Right lobe of liver (tissue), 6 donors: ENCODE data around the gene STK24. TPM values are rescaled to one million over a fixed set of nuclear protein-coding genes. Genes with fewer than 3 reads are reported as not detected.
"Not testable (repeated sequence)": the region's sequence is repeated elsewhere in the genome, so short reads cannot be mapped to it uniquely, and the experiment has no call there.

ENCODE experiments used
- ATAC-seq, 4 donors: fragments of 200-7000 bp; cut with Tn5 transposase; one replicate each; pipeline ENCODE4 v1.9.1; 2020; ENCODE audit warnings: mild to moderate bottlenecking in 4 of 4, moderate library complexity in 4 of 4
- DNase-seq, 3 donors: peaks; one replicate each; pipeline ENCODE4 v3.0.0-alpha.2; 2020
- H3K27ac ChIP-seq, 3 donors: fragments of 200-600 bp; one replicate each; pipeline ENCODE4 v1.8.0; 2022
- H3K27me3 ChIP-seq, 2 donors: fragments of 200-600 bp; one replicate each; pipeline ENCODE4 v1.8.0; 2022
- H3K36me3 ChIP-seq, 4 donors: fragments of 200-600 bp; sonication (generic) in 1 of 4; one replicate each; pipeline versions ENCODE4 v1.5.1 to v1.8.0; 2017 to 2022; ENCODE audit warnings: control low read depth in 1 of 4
- H3K4me1 ChIP-seq, 4 donors: fragments of 200-600 bp; sonication (generic) in 1 of 4; one replicate each; pipeline versions ENCODE4 v1.5.1 to v1.8.0; 2017 to 2022; ENCODE audit warnings: control low read depth in 1 of 4
- H3K4me3 ChIP-seq, 3 donors: fragments of 200-600 bp; one replicate each; pipeline ENCODE4 v1.8.0; 2022
- H3K9me3 ChIP-seq, 4 donors: fragments of 200-600 bp; sonication (generic) in 1 of 4; one replicate each; pipeline versions ENCODE4 v1.5.1 to v1.8.0; 2017 to 2022; ENCODE audit warnings: control low read depth in 1 of 4
- POLR2A ChIP-seq: fragments of 450-650 bp; IDR thresholded peaks from one replicate; pipeline ENCODE4 v1.6.1; 2017; ENCODE audit warnings: antibody characterized with exemption, mild to moderate bottlenecking
- whole genome bisulfite sequencing: methylation state at CpG from one replicate; pipeline ENCODE4 v1.1.6; 2018; ENCODE audit warnings: low coverage, low lambda C conversion rate; ENCODE audit not compliant: insufficient coverage; ENCODE audit errors: missing lambda C conversion rate; 5-methylcytosine and 5-hydroxymethylcytosine counted together
- intact Hi-C, 2 donors: fragments of 100-400 bp; cut with DNase I; formaldehyde crosslinking; loops; one replicate each; pipeline versions ENCODE4 v1.11.2 to v1.14.1; 2022
- total RNA-seq, 6 experiments: library from RNA; depleted of rRNA in 2 of 6; stranded (reverse); fragments of >200 nt in 2 of 6; fragmentation: NEBNext Ultra II Directional in 3 of 6; extraction: Animal tissue kit (Norgen Biotek cat#: 25700) in 3 of 6; gene quantifications; one replicate each; pipeline versions ENCODE4 v1.1.0 to v1.2.4, GENCODE V29; 2016 to 2023
- TF ChIP-seq, protein P1 (sequence below), 4 donors: fragments of 200-600 bp in 3 of 4; fragments of 450-650 bp in 1 of 4; IDR thresholded peaks; one replicate each; pipeline versions ENCODE4 v1.5.1 to v1.8.0; 2016 to 2022; ENCODE audit warnings: antibody characterized with exemption in 4 of 4, mild to moderate bottlenecking in 2 of 4
- donor health status: DM: no; HTN: yes; CAD: no.
- donor health status: DM: no; HTN: no; CAD: no.
- donor health status: DM: no; HTN: no; CAD: no.
- donor health status: DM: no; HTN: yes; CAD: no.
- donor health status: DM: no; HTN: yes; CAD: no.

Gene STK24
- total RNA-seq, 6 experiments from 2014 or later, result 14.8 to 40.8 (median 28.6) TPM

DNA sequence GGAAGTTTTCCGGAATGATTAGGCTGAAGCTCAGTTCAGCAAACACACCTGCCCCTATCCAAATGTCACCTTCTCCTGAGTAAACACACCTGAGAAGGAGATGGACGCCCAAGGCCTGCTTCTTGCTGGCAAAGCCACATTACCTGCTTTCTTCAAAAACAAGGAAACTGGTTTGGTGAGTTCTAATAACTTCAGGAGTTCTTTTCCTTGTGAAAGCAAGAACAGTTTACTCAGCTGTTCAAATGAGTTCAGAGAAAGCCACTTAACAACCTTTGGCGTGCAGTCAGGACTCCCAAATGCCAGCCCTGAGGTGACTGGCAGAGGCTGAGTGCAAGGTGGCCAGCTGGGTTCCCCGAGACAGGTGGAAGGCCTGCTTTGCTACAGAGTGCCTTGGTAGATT is 160.5 kb downstream of the STK24 start:
- DNase-seq, result no peak
- Histone ChIP-seq H3K4me1 (no peaks in the 10 kb centered on the region), H3K9me3 (no peaks in the 10 kb centered on the region), H3K36me3 (peaks cover 0 to 53% (median 6%) of the 10 kb centered on the region in 4 donors), H3K27ac (no peak overlapping the region), H3K4me3 (no peak overlapping the region), H3K27me3 (no peaks in the 10 kb centered on the region)
- TF ChIP-seq, protein P1, sequence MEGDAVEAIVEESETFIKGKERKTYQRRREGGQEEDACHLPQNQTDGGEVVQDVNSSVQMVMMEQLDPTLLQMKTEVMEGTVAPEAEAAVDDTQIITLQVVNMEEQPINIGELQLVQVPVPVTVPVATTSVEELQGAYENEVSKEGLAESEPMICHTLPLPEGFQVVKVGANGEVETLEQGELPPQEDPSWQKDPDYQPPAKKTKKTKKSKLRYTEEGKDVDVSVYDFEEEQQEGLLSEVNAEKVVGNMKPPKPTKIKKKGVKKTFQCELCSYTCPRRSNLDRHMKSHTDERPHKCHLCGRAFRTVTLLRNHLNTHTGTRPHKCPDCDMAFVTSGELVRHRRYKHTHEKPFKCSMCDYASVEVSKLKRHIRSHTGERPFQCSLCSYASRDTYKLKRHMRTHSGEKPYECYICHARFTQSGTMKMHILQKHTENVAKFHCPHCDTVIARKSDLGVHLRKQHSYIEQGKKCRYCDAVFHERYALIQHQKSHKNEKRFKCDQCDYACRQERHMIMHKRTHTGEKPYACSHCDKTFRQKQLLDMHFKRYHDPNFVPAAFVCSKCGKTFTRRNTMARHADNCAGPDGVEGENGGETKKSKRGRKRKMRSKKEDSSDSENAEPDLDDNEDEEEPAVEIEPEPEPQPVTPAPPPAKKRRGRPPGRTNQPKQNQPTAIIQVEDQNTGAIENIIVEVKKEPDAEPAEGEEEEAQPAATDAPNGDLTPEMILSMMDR (IDR thresholded peaks at IDR 0.05), result no peak
- TF ChIP-seq POLR2A, result no peak
- no peak for ATAC-seq
- intact Hi-C loops, result no loop called here
- 68% methylated on average over 2 of the region's 4 CpGs for WGBS

DNA sequence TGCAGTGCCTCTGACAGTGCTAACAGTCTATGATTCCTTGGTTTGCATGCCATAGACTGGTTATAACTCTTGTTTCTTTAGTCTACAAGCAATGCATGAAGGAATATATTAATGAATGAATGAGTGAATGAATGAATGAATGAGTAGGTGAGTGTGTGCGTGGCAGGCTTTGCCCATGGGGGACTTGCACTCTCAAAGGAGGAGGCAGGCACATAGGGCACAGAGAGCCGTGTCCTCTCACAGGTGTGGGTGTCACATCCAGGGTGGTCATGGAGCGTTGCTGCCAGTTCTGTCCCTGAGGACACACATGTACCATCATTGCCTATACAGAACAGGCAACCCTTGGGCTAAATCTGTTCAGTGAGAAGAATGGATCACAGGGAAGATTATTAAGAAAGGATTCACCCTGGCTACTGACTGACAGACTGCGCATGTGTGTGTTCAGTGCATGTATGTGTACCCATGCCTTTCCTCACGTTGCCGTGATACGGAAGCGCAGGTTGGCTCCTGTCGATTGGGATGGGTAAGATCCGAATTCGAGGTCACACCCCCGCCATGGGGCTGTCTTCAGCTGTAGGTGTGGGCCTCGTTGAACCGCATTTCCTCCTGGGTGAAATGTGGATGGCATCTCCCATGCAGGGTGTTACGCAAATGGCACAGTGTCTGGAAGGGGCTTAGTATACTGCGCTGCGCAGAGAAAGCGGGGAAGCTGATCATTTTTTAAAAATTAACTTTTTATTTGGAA is 161.4 kb downstream of the STK24 start:
- Histone ChIP-seq H3K27ac (no peak overlapping the region), H3K9me3 (no peaks in the 10 kb centered on the region), H3K36me3 (peaks cover 0 to 55% (median 7%) of the 10 kb centered on the region in 4 donors), H3K4me1 (no peaks in the 10 kb centered on the region), H3K27me3 (no peaks in the 10 kb centered on the region), H3K4me3 (no peak overlapping the region)
- DNase-seq, result no peak
- intact Hi-C loops, result no loop called here
- TF ChIP-seq POLR2A, result no peak
- TF ChIP-seq, protein P1 (IDR thresholded peaks at IDR 0.05), result no peak
- 96% methylated on average over 8 of the region's 18 CpGs for WGBS
- ATAC-seq, result no peak

DNA sequence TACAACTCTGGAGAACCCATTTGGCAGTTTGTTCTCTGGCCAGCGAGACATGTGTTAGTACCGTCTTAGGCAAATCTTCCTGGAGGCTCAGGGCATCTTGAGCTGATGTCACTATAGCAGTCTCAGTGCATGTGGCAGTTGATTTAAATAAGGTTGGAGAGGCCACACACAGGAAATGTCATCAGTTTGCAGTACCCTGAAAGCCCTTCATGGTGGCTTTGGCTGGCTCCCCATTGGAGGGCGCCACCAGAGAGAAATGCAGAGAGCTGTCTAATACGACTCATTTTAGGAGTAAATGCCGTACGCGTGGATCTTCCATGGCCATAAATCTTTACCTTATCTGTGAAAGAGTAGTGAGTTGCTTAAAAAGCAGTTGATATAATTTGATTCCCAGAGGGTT is 163.1 kb downstream of the STK24 start:
- H3K9me3 ChIP-seq, result no peaks in the 10 kb centered on the region
- no peak overlapping the region for H3K4me3 ChIP-seq
- TF ChIP-seq POLR2A, result no peak
- TF ChIP-seq, protein P1 (IDR thresholded peaks at IDR 0.05), result no peak
- no peaks in the 10 kb centered on the region for H3K4me1 ChIP-seq
- ATAC-seq, result no peak
- H3K36me3 ChIP-seq, result peaks cover 0 to 52% (median 7%) of the 10 kb centered on the region in 4 donors
- no peak for DNase-seq
- intact Hi-C loops, result no loop called here
- no peak overlapping the region for H3K27ac ChIP-seq
- whole genome bisulfite sequencing, result 90% methylated on average over 7 of the region's 7 CpGs
- no peaks in the 10 kb centered on the region for H3K27me3 ChIP-seq

DNA sequence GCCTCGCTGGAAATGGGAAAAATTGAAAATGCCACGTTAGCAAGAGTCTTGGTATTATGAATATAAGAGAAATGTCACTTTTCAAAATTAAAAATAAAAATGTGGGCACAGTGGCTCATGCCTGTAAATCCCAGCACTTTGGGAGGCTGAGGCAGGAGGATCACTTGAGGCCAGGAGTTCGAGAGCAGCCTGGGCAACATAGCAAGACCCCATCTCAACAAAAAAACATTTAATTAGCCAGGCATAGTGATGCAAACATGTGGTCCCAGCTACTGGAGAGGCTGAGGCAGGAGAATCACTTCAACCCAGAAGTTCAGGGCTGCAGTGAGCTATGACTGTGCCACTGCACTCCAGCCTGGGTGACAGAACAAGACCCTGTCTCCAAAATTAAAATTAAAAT is 163.6 kb downstream of the STK24 start:
- H3K4me1 ChIP-seq, H3K4me3 ChIP-seq, H3K27ac ChIP-seq, ATAC-seq, intact Hi-C loops, DNase-seq, H3K9me3 ChIP-seq, H3K27me3 ChIP-seq: not testable (repeated sequence)
- H3K36me3 ChIP-seq, result peaks cover 0 to 47% (median 7%) of the 10 kb centered on the region in 4 donors
- 96% methylated on average over 3 of the region's 3 CpGs for WGBS

DNA sequence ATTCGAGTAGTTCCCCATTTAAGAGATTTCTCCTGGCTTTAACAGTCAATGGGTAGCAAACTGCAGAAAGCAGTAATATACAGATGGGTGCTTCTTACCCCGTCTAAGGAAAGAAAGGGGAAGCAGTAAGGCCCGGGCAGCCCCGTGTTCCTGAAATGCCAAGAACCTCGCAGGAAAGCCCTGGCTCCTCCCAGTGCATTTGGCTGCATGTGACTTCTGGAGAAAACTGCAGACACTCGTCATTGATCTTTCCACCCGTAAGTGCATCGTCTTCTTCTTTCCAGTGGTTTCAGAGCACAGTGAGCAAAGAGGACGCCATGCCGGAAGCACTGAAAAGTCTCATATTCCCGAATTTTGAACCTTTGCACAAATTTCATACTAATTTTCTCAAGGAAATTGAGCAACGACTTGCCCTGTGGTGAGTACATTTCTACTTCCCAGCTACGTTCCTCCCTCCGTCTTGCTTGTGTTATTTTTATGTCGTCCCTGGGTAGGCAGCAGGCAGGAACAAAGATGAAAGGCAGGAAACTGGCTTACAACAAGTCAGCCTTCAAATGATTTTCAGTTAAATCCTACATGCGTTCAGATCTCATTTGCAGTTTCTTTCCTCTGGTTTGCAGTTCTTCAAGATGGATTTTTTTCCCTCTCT is 165.2 kb downstream of the STK24 start:
- ATAC-seq, result peak; percentile 37 to 74 (median 64)
- no peaks in the 10 kb centered on the region for H3K27me3 ChIP-seq
- H3K4me1 ChIP-seq, result no peaks in the 10 kb centered on the region
- TF ChIP-seq, protein P1 (IDR thresholded peaks at IDR 0.05), result no peak
- no peak for TF ChIP-seq POLR2A
- no peaks in the 10 kb centered on the region for H3K9me3 ChIP-seq
- DNase-seq, result no peak
- intact Hi-C loops, result no loop called here
- peaks cover 0 to 42% (median 7%) of the 10 kb centered on the region in 4 donors for H3K36me3 ChIP-seq
- H3K4me3 ChIP-seq, result no peak overlapping the region
- H3K27ac ChIP-seq, result no peak overlapping the region
- WGBS, result 46% methylated on average over 14 of the region's 16 CpGs
